GM23338 (cell line): ENCODE measurements around the gene TRPV5.

Experiments used
- CREB1 ChIP-seq: fragments of 250-450 bp; sonication (Bioruptor Pico); IDR thresholded peaks from 2 replicates; pipeline ENCODE4 v1.5.0; 2020; ENCODE audit warnings: low read depth, mild to moderate bottlenecking, moderate library complexity
- CTCF ChIP-seq, 2 experiments: fragments of 200-600 bp in 1 of 2; sonication (generic) in 1 of 2; conservative IDR thresholded peaks; 2 replicates each; pipeline versions ENCODE4 v1.5.1 to v1.6.1; 2016 to 2017; ENCODE audit warnings: antibody characterized with exemption in 2 of 2, low read depth in 2 of 2, mild to moderate bottlenecking in 2 of 2, moderate library complexity in 1 of 2
- EZH2 ChIP-seq: fragments of 200-600 bp; sonication (generic); IDR thresholded peaks from one replicate; pipeline ENCODE4 v1.8.0; 2017; ENCODE audit warnings: antibody characterized with exemption, mild to moderate bottlenecking, low read depth; ENCODE audit not compliant: unreplicated experiment
- EZH2phosphoT487 ChIP-seq: fragments of 200-600 bp; sonication (generic); IDR thresholded peaks from one replicate; pipeline ENCODE4 v1.8.1; 2018; ENCODE audit warnings: antibody characterized with exemption; ENCODE audit not compliant: unreplicated experiment
- JUNB ChIP-seq: IDR thresholded peaks from one replicate; pipeline ENCODE4 v1.6.1; 2016; ENCODE audit warnings: antibody characterized with exemption; ENCODE audit not compliant: unreplicated experiment
- NANOG ChIP-seq: IDR thresholded peaks from 2 replicates; pipeline ENCODE4 v1.6.1; 2016; ENCODE audit warnings: antibody characterized with exemption, borderline replicate concordance
- POLR2AphosphoS5 ChIP-seq: IDR thresholded peaks from 2 replicates; pipeline ENCODE4 v1.6.1; 2016; ENCODE audit warnings: antibody characterized with exemption, low read depth
- STAT1 ChIP-seq: IDR thresholded peaks from one replicate; pipeline ENCODE4 v1.6.1; 2016; ENCODE audit warnings: antibody characterized with exemption; ENCODE audit not compliant: unreplicated experiment
- ZNF114 ChIP-seq: fragments of 250-450 bp; sonication (Bioruptor Pico); IDR thresholded peaks from 2 replicates; pipeline ENCODE4 v1.5.0; 2020; ENCODE audit warnings: mild to moderate bottlenecking, moderate library complexity
- ZNF331 ChIP-seq: fragments of 250-450 bp; sonication (Bioruptor Pico); IDR thresholded peaks from 2 replicates; pipeline ENCODE4 v1.5.0; 2020; ENCODE audit warnings: low read depth, mild to moderate bottlenecking, moderate library complexity
- ZNF462 ChIP-seq: fragments of 250-450 bp; sonication (Bioruptor Pico); IDR thresholded peaks from 2 replicates; pipeline ENCODE4 v1.5.0; 2020; ENCODE audit warnings: mild to moderate bottlenecking, moderate library complexity
- TF ChIP-seq, protein P1 (sequence below): IDR thresholded peaks from one replicate; pipeline ENCODE4 v1.6.1; 2018; ENCODE audit warnings: antibody characterized with exemption; ENCODE audit not compliant: unreplicated experiment
- TF ChIP-seq, protein P2 (sequence below): IDR thresholded peaks from 2 replicates; pipeline ENCODE4 v1.6.1; 2016; ENCODE audit warnings: antibody characterized with exemption

GRCh38 chr7:142862351-142862750, 71.2 kb downstream of the TRPV5 start:
- TF ChIP-seq CTCF (conservative IDR thresholded peaks at IDR 0.05; ENCODE audit: low read depth in 2 of 2) (no peak), JUNB (no peak), CREB1 (CRISPR knock-in tag) (no peak), EZH2phosphoT487 (no peak), EZH2 (no peak), STAT1 (no peak), POLR2AphosphoS5 (no peak), NANOG (no peak), ZNF462 (CRISPR knock-in tag) (no peak), ZNF114 (CRISPR knock-in tag) (no peak), ZNF331 (CRISPR knock-in tag) (no peak)
- TF ChIP-seq, protein P1, sequence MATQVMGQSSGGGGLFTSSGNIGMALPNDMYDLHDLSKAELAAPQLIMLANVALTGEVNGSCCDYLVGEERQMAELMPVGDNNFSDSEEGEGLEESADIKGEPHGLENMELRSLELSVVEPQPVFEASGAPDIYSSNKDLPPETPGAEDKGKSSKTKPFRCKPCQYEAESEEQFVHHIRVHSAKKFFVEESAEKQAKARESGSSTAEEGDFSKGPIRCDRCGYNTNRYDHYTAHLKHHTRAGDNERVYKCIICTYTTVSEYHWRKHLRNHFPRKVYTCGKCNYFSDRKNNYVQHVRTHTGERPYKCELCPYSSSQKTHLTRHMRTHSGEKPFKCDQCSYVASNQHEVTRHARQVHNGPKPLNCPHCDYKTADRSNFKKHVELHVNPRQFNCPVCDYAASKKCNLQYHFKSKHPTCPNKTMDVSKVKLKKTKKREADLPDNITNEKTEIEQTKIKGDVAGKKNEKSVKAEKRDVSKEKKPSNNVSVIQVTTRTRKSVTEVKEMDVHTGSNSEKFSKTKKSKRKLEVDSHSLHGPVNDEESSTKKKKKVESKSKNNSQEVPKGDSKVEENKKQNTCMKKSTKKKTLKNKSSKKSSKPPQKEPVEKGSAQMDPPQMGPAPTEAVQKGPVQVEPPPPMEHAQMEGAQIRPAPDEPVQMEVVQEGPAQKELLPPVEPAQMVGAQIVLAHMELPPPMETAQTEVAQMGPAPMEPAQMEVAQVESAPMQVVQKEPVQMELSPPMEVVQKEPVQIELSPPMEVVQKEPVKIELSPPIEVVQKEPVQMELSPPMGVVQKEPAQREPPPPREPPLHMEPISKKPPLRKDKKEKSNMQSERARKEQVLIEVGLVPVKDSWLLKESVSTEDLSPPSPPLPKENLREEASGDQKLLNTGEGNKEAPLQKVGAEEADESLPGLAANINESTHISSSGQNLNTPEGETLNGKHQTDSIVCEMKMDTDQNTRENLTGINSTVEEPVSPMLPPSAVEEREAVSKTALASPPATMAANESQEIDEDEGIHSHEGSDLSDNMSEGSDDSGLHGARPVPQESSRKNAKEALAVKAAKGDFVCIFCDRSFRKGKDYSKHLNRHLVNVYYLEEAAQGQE, result no peak
- TF ChIP-seq, protein P2, sequence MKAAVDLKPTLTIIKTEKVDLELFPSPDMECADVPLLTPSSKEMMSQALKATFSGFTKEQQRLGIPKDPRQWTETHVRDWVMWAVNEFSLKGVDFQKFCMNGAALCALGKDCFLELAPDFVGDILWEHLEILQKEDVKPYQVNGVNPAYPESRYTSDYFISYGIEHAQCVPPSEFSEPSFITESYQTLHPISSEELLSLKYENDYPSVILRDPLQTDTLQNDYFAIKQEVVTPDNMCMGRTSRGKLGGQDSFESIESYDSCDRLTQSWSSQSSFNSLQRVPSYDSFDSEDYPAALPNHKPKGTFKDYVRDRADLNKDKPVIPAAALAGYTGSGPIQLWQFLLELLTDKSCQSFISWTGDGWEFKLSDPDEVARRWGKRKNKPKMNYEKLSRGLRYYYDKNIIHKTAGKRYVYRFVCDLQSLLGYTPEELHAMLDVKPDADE, result no peak
